NCI-H1417 treated with DMSO at 0.1 percent for 48 hours (cell line): Measurements from ENCODE around the gene CPPED1.

ENCODE experiments used
- DNase-seq: peaks from one replicate; lab custom pipeline; 2025; lab: John Stamatoyannopoulos, UW

Gene CPPED1

GRCh38 chr16:12649356-12649755, 154.3 kb downstream of the CPPED1 start:
- DNase-seq, result no peak

- no peak for DNase-seq
Measured at GRCh38 chr16:12646490-12647274, 157.0 kb downstream of the CPPED1 start.

DNA sequence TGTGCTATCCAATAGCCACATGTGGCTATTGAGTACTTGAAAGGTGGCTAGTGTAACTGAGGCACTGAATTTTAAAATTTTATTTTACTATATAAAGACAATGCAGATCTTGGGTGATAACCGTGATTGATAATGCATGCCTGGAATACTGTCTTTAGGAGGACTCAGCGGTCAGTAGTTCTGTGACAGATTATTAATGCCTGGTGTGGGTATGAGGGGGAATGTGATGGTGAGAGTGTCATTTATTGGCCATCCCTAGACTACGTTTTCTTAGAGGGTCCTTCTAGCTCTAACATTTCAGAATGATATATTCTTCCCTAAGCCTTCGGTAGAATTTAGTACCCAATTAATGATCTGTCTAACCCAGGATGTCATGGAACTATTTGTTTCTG, 157.6 kb downstream of the CPPED1 start:
- no peak for DNase-seq

DNA sequence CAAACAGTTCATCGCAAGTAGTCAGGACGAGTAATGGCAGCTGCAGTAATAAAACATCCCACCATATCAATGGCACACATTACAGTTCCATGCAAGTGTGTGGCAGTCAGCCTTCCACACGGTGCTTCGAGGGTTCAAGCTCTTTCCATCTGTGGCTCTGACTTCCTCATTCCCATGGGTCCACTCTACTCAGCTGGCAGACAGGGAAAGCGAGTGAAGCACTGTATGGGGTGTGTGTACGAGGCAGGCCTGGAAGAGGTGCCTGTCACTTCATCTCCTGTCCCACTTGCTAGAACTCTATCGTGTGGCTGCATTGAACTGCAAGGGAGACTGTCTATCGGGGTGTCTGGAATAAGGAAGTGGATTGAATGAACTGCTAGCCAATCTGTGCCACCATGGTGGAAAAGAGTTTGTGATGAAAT, 160.6 kb downstream of the CPPED1 start:
- DNase-seq, result no peak

DNA sequence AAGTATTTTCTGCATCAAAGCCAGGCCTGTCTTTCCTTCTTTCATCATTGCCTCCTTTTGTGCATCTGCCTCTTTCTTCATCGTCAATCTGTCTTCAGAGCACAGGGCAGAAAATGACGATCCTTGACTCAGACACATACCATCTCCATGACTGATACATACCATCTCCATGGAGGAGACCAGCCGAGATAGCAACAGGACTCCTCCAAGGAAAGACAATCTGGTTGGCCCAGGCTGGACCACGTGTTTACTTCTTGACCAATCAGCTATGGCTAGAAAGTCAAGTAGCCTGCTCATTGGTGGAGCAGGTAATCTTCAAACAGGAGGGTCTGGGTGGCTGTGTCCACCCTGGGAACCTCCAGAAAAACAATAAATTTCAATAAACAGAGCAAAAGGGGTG, 164.6 kb downstream of the CPPED1 start:
- DNase-seq, result no peak

- no peak for DNase-seq
Measured at GRCh38 chr16:12637002-12637401, 166.7 kb downstream of the CPPED1 start.

DNA sequence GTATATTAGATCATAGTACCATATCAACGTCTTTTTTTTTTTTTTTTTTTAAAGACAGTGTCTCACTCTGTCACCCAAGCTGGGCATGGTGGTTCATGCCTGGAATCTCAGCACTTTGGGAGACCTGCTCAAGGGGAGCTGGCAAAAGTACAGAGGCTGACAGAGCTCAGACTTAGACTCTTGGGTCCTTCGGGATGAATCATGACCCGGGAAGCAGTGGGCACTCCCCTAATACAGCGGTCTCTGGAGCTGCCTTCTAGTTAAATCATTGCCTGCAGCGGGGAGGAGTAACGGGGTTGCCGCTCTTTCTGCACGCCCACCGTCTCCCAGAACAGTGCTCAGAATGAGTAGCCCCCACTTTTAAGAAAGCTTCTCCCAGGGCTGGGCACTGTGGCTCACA, 174.4 kb downstream of the CPPED1 start:
- no peak for DNase-seq

GRCh38 chr16:12628536-12628935, 175.2 kb downstream of the CPPED1 start:
- no peak for DNase-seq

DNA sequence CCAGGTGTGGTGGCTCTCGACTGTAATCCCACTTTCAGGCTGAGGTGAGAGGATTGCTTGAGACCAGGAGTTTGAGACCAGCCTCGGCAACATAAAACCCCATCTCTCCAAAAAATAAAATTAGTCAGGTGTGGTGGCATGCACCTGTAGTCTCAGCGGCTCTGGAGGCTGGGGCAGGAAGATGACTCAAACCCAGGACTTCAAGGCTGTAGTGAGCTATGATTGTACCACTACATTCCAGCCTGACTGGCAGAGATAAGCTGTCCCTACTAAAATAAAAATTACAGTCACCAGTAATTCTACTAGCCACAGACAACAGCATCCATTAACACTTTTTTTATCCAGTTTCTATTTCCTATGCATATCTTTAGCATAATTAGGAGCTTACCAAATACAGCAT, 176.3 kb downstream of the CPPED1 start:
- DNase-seq, result no peak

DNA sequence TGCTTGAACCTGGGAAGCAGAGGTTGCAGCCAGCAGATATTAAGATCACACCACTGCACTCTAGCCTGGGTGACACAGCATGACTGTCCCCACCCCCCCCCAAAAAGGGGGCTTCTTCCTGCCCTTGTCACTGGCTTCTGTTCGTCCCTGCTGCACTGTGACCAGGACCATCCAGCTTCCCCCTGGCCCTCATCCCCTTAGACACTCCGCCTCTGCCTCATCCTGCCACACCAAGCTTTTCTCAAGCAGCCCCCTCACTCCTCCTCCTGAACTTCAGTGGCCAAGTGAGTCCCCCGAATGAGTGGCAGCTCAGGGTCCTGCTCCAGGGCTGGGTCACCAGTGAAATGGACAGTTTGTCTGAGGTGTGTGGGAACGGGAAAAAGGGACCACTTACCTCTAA, 177.3 kb downstream of the CPPED1 start:
- DNase-seq, result no peak

DNA sequence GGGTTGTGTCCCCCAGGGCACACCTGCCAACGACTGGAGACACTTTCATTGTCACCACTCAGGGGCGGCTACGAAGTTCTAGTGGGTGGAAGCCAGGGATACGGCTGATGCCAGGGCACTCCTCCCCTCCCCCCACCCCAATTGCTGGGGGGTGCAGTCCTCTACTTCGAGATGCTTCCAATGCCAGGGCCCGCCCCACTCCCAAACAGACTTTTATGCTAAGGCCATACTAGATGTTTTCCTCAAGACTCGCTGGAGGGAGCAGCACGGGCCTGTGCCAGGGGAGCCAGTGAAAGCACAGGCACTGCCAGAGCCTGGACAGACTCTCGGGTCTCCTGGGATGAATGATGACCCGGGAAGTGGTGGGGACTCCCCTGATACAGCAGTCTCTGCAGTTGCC, 178.0 kb downstream of the CPPED1 start:
- no peak for DNase-seq

DNA sequence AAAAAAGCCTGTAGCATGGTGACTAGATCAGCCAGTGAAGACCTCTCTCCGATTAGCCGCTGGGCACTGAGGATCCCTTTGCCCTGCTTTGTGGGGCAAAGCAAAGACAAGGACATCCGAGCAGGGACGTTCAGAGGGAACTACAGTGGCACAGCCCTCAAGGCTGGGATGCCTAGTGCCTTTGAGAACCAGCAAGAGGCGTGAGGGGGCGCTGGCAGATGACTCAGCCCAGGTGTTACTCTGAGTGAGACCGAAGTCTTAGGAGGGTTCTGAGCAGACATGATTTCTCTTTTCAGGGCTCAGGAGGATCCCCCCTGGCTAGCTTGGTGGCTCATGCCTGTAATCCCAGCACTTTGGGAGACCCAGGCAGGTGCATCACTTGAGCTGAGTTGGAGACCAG, 178.6 kb downstream of the CPPED1 start:
- no peak for DNase-seq

DNA sequence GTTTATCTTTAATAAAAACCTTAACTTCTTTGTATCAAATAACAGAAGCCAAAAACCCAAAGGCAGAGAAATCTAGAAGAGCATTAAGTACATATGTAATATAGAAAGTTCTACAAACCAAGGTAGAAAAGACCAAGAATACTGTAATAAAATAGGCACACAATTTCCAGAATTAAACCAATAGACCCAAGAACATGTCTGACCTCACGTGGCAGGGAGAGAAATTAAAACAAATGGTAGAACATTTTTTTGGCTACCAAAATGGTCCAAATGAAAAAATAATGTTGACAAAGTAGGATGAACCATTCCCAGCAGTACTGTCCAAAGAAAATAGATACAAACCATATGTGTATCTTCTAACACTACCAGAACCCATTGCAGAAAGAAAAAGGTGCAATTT, 183.5 kb downstream of the CPPED1 start:
- no peak for DNase-seq

DNA sequence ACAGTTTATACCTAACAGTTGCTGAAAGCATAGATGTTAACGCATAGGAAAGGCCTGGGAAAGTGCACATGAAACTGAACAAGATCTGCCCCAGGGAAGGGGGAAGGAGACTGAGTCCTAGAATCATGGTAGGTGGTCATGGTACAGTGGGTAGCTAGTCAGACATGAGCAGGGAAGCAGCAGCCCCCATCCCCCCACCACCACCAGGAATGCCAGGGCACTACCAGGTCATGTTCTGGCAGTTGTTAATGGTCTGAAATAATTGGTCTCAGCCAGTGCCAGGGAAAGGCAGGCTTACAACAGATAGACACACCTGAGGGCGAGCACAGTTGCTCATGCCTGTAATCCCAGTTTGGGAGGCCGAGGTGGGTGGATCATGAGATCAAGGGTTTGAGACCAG, 185.2 kb downstream of the CPPED1 start:
- no peak for DNase-seq

GRCh38 chr16:12617401-12617819, 186.3 kb downstream of the CPPED1 start:
- no peak for DNase-seq

- no peak for DNase-seq
Measured at GRCh38 chr16:12614662-12615278, 188.9 kb downstream of the CPPED1 start.

DNA sequence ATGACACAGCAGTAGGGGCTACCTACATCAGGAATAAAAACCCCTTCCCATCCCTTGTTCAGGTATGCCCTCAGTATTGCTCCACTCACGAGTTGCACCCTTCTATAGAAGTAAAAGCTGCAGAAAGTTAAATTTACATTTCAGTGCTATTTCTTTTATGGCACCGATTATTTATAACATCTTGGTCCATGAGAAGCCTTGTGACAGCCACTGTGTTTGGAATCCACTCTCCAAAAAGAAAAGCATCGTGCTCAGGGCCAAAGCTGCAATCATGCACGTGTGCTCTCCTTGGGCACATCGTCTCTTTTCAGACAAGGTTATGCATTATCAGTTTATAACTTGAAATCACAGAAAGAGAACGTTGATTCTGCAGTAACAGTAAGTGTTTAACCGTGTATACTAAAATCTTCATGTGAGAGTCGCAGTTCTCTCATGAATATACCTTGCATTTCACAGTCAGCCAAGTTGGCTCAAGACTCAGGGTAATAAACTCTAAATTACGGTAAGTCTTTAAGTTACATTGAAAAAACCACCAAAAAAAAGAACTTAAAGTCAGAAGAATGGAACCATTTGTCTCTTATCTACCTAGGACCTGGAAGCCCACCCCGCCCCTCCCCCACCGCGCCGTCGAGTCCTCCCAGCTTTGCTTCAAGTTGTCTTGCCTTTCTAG, 189.6 kb downstream of the CPPED1 start:
- no peak for DNase-seq

- DNase-seq, result no peak
Measured at GRCh38 chr16:12613131-12613991, 190.3 kb downstream of the CPPED1 start.

GRCh38 chr16:12612598-12613101, 191.0 kb downstream of the CPPED1 start:
- DNase-seq, result no peak

GRCh38 chr16:12611916-12612597, 191.6 kb downstream of the CPPED1 start:
- no peak for DNase-seq

DNA sequence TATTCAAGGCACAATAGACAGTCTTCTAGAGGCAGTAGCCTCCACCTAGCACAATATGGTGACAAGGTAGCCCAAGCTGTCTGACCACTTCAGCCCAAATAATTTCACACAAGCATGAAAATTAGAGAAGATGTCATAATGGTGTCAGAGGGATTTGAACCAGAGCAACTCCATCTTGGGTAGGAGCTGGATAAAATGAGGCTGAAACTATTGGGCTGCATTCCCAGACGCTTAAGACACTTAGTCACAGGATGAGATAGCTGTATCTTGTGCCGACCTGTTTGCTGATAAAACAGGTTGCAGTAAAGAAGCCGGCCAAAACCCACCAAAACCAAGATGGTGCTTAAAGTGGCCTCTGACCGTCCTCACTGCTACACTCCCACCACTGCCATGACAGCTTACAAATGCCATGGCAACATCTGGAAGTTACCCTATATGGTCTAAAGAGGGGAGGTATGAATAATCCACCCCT, 192.6 kb downstream of the CPPED1 start:
- no peak for DNase-seq
